HFF-Myc (cell line): ENCODE results near the gene MED25.

Experiments used
- DNase-seq: peaks from one replicate; pipeline ENCODE4 v3.0.0-alpha.2; 2011; ENCODE audit warnings: low read depth; ENCODE audit errors: extremely low read depth
- H3K4me3 ChIP-seq: replicated peaks from 2 replicates; pipeline ENCODE4 v1.5.1; 2011; ENCODE audit warnings: low read depth, mild to moderate bottlenecking, control low read depth, low read length
- TF ChIP-seq, protein P1 (sequence below): IDR thresholded peaks from 2 replicates; pipeline ENCODE4 v1.5.1; 2012; ENCODE audit warnings: mild to moderate bottlenecking, low read depth, low read length, control low read depth; ENCODE audit errors: missing control alignments

MED25 gene

DNA sequence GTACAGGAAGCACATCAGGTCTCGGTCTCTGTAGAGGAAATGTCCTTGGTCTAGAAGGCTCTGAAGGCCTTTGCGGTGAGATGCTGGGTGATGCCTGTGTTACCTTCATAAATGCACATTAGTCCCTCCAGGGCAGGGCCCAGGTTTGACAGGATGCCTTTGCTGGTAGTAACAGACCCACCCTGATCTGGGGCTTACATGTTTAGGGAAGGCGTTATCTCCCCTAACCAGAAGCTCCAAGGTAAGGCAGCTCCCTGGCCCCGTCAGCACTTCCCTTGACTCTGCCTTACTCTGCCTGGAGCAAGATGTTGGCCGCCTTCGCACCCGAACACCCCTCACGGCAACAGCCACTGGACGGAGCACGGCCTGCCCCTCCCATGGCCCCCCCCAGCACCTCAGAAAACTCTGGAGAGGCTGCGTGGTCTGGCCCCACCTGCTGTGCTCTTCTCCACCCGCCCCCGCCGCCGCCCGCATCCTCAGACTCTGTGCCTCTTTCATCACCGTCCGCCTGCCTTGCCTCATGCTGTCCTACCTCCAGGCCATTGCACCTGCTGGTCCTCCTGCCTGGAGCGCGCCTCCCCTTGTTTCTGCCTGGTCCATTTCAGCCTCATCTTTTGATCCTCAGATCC, 42.2 kb upstream of the MED25 start:
- TF ChIP-seq, protein P1, sequence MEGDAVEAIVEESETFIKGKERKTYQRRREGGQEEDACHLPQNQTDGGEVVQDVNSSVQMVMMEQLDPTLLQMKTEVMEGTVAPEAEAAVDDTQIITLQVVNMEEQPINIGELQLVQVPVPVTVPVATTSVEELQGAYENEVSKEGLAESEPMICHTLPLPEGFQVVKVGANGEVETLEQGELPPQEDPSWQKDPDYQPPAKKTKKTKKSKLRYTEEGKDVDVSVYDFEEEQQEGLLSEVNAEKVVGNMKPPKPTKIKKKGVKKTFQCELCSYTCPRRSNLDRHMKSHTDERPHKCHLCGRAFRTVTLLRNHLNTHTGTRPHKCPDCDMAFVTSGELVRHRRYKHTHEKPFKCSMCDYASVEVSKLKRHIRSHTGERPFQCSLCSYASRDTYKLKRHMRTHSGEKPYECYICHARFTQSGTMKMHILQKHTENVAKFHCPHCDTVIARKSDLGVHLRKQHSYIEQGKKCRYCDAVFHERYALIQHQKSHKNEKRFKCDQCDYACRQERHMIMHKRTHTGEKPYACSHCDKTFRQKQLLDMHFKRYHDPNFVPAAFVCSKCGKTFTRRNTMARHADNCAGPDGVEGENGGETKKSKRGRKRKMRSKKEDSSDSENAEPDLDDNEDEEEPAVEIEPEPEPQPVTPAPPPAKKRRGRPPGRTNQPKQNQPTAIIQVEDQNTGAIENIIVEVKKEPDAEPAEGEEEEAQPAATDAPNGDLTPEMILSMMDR = no peak
- H3K4me3 ChIP-seq = no peak overlapping the region
- DNase-seq = no peak

- H3K4me3 ChIP-seq = no peak overlapping the region
- no peak for DNase-seq
- TF ChIP-seq, protein P1 = no peak
Observed at GRCh38 chr19:49776371-49776764, 41.7 kb upstream of the MED25 start.

DNA sequence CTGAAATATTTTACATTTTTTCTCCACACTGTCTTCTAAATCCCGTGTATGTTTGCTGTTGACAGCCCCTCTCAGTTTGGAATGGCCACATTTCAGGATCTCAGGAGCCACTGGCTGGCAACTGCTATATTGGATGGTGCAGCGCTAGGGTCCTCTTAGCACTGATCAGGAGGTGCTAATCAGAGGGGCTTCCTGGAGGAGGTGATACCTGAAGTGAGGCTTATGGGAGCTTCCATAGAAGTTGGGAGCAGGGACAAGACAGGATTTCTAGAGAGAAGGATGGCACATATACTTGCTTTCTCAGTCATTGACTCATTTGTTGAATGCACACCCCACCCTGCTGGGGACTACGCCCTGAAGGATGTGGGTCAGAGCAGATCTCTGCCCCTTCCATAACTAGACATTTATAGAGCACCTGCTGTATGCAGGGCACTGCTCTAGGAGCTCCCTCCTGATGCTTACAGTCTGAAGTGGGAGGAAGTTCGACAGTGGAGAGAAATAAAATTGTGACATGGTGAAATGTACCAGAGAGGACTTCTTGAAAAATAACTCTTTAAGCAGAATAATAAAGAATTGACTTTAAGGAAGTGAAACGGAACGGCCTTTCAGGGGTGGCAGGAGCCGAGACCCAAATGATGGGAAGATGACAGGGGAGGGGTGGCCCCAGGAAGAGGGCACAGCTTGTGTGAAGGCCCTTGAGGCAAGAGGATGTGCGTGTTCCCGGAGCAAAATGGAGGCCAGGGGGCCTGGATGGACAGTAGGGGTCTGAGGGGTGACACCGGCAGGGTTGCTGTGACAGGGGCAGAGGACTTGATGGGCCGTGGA, 38.1 kb upstream of the MED25 start:
- TF ChIP-seq, protein P1 = no peak
- DNase-seq = no peak
- H3K4me3 ChIP-seq = no peak overlapping the region

GRCh38 chr19:49780861-49781260, 37.2 kb upstream of the MED25 start:
- DNase-seq = no peak
- TF ChIP-seq, protein P1 = no peak
- no peak overlapping the region for H3K4me3 ChIP-seq

DNA sequence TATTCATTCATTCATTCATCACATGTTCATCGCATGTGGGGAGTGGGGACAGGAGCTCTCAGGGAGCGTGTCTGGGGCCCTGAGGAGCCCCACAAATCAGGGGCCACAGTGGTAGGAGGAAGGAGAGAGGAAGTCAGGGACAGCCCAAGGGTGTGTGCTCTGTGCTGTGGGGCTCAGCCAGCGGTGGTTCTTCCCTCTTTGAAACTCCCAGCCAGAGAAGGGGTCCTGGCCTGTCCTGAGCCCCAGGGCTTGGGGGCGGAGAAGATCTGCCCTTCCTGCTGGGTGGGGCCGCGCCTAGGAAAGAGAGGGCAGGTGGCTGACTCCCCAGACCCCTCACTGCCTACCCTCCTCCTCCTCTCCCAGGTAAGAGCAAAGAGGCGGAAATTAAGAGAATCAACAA, 36.7 kb upstream of the MED25 start:
- TF ChIP-seq, protein P1 = no peak
- DNase-seq = no peak
- no peak overlapping the region for H3K4me3 ChIP-seq

DNA sequence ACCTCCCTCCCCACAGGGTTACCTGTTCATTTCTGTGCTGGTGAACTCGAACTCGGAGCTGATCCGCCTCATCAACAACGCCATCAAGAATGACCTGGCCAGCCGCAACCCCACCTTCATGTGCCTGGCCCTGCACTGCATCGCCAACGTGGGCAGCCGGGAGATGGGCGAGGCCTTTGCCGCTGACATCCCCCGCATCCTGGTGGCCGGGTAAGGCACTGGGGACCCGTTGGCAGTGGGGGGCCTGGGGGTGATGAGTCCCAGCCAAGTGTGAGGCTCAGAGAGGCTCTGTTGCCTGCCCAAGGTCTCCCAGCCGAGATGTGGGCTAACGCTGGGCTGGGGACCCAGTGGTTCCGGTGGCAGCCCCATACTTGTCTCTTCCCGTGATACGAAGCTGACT, 35.6 kb upstream of the MED25 start:
- no peak overlapping the region for H3K4me3 ChIP-seq
- TF ChIP-seq, protein P1 = no peak
- no peak for DNase-seq
